GM12891 (cell line): Measurements from ENCODE around the gene ERBB2.

ENCODE experiments used
- PAX5 ChIP-seq: IDR thresholded peaks from 2 replicates; pipeline ENCODE4 v1.6.1; 2011; ENCODE audit warnings: low read length, moderate library complexity, mild to moderate bottlenecking; ENCODE audit not compliant: insufficient read depth, severe bottlenecking
- POLR2A ChIP-seq: IDR thresholded peaks from 2 replicates; pipeline ENCODE4 v1.6.1; 2011; ENCODE audit warnings: low read depth, low read length, control low read depth
- POLR2AphosphoS5 ChIP-seq: IDR thresholded peaks from 2 replicates; pipeline ENCODE4 v1.6.1; 2011; ENCODE audit warnings: low read depth, low read length, control low read depth
- POU2F2 ChIP-seq: IDR thresholded peaks from 2 replicates; pipeline ENCODE4 v1.6.1; 2011; ENCODE audit warnings: low read depth, mild to moderate bottlenecking, control low read depth, low read length, moderate library complexity
- SPI1 ChIP-seq: IDR thresholded peaks from 2 replicates; pipeline ENCODE4 v1.6.1; 2011; ENCODE audit warnings: low read depth, low read length, control low read depth
- TAF1 ChIP-seq: IDR thresholded peaks from 2 replicates; pipeline ENCODE4 v1.6.1; 2011; ENCODE audit warnings: low read depth, low read length, control low read depth

DNA sequence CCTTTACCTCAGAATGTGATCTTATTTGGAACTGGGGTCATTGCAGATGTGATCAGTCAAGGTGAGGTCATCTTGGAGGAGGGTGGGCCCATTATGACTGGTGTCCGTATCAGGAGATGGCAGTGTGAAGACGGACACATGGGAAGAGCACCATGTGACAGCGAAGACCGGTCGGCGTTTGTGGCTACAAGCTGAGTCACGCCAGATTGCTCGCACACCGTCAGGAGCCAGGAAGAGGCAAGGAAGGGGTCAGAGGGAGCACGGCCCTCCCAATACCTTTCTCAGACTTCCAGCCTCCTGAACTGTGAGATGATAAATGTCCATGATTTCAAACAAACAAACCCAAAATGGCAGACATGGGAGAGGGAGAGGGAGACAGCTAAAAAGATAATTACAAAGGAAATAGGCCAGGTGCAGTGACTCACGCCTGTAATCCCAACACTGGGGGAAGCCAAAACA is 49.7 kb upstream of the ERBB2 start:
- no peak for TF ChIP-seq POLR2A
- no peak for TF ChIP-seq POLR2AphosphoS5
- no peak for TF ChIP-seq TAF1
- TF ChIP-seq SPI1: no peak
- TF ChIP-seq PAX5: no peak
- TF ChIP-seq POU2F2: no peak
